SU-DHL-6 (cell line): Measurements from ENCODE around the gene DYNC1I2.

ENCODE experiments used
- H2AFZ ChIP-seq: fragments of 200-600 bp; sonication (generic); 2 replicates; pipeline ENCODE4 v1.6.1; 2014; ENCODE audit warnings: low read depth, mild to moderate bottlenecking, moderate library complexity, mixed read lengths, antibody characterized with exemption, low read length; ENCODE audit not compliant: severe bottlenecking
- H3F3A ChIP-seq: fragments of 200-600 bp; shearing (Covaris generic); 2 replicates; pipeline ENCODE4 v1.6.0; 2016; ENCODE audit warnings: antibody characterized with exemption, mild to moderate bottlenecking; ENCODE audit not compliant: insufficient read depth
- H3K27ac ChIP-seq: fragments of 200-600 bp; sonication (generic); 2 replicates; pipeline ENCODE4 v1.5.1; 2016; ENCODE audit warnings: low read depth, mild to moderate bottlenecking, low read length, moderate library complexity, mixed read lengths
- H3K27me3 ChIP-seq: fragments of 200-600 bp; sonication (generic), shearing (Covaris generic); 2 replicates; pipeline ENCODE4 v1.6.0; 2014; ENCODE audit warnings: mild to moderate bottlenecking, low read length
- H3K36me3 ChIP-seq: fragments of 200-600 bp; sonication (generic); 2 replicates; pipeline ENCODE4 v1.6.1; 2014; ENCODE audit warnings: mild to moderate bottlenecking, low read length, mixed read lengths
- H3K4me2 ChIP-seq: fragments of 300-600, 200-600 bp; shearing (Covaris generic), sonication (generic); 2 replicates; pipeline ENCODE4 v1.6.0; 2014; ENCODE audit warnings: low read length, low read depth, mild to moderate bottlenecking; ENCODE audit not compliant: poor library complexity, severe bottlenecking
- H3K4me3 ChIP-seq: fragments of 200-600 bp; sonication (generic); 2 replicates; pipeline ENCODE4 v1.5.1; 2014; ENCODE audit warnings: antibody characterized with exemption, low read length, mild to moderate bottlenecking, mixed read lengths; ENCODE audit not compliant: insufficient read depth, poor library complexity, severe bottlenecking
- H3K79me2 ChIP-seq: fragments of 200-600 bp; sonication (generic); 2 replicates; pipeline ENCODE4 v1.6.1; 2014; ENCODE audit warnings: mild to moderate bottlenecking, low read length, moderate library complexity; ENCODE audit not compliant: insufficient read depth
- H3K9ac ChIP-seq: fragments of 200-600 bp; sonication (generic); 2 replicates; pipeline ENCODE4 v1.7.0; 2014; ENCODE audit warnings: mild to moderate bottlenecking, low read length
- H3K9me2 ChIP-seq: fragments of 200-600 bp; sonication (generic); replicated peaks from 2 replicates; pipeline ENCODE4 v1.6.1; 2014; ENCODE audit warnings: low read length; ENCODE audit not compliant: insufficient read depth
- H3K9me3 ChIP-seq: fragments of 200-600 bp; sonication (generic); 2 replicates; pipeline ENCODE4 v1.6.1; 2014; ENCODE audit warnings: low read length, mixed read lengths; ENCODE audit not compliant: insufficient read depth
- H4K20me1 ChIP-seq: fragments of 200-600 bp; sonication (generic); 2 replicates; pipeline ENCODE4 v1.6.1; 2014; ENCODE audit warnings: low read depth, mild to moderate bottlenecking, antibody characterized with exemption, low read length, moderate library complexity, mixed read lengths
- CTCF ChIP-seq: fragments of 200-600 bp; sonication (generic); IDR thresholded peaks from one replicate; pipeline ENCODE4 v1.5.1; 2017; ENCODE audit warnings: antibody characterized with exemption, mild to moderate bottlenecking, low read length, moderate library complexity; ENCODE audit not compliant: insufficient read depth, poor library complexity, severe bottlenecking
- EZH2phosphoT487 ChIP-seq: fragments of 200-600 bp; sonication (generic), shearing (Covaris generic); conservative IDR thresholded peaks from 2 replicates; pipeline ENCODE4 v1.6.1; 2018; ENCODE audit warnings: mild to moderate bottlenecking, antibody characterized with exemption, low read length, moderate library complexity, mixed read lengths

The DYNC1I2 gene

DNA sequence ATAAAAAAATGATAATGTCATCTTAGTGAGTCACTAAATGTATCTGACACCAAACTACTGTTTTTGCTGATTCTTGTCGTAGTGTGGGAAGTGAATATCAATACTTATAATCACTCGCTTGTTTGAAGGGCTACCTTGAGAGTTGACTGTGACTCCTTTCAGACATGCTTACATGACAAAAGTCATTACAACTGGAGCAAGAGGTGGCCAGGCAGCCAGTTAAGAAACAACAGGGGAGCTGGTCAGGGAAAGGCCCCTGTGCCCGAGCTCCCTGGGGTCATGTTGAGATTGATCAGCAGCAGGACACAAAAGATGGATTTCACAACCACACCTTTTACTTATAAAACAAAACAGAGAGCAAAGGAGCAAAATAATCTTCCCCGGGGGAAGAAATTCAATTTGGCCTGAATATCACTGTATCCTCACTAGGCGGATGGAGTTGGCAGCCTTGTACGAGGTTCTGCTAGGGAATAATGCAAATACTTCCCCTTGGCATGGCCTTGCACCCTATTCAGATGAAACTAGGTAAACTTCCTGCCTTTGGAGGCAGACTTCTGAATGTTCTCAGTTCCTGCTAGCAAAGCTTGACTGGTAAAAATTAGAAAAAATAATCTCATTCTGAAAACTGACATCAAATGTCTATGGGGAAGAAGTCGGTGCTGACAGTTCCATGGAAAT lies 101.2 kb downstream of the DYNC1I2 start:
- Histone ChIP-seq H3F3A (no peaks in the 10 kb centered on the region), H3K4me3 (no peak overlapping the region), H4K20me1 (no peaks in the 10 kb centered on the region), H3K27ac (no peak overlapping the region), H3K9me2 (no peaks in the 10 kb centered on the region), H3K36me3 (peaks cover 46% of the 10 kb centered on the region; the same call in 1 of the 2 replicates), H3K9ac (no peak overlapping the region), H3K27me3 (no peaks in the 10 kb centered on the region), H3K4me2 (no peak overlapping the region), H3K79me2 (no peaks in the 10 kb centered on the region), H3K9me3 (no peaks in the 10 kb centered on the region), H2AFZ (no peak overlapping the region)
- TF ChIP-seq EZH2phosphoT487 (no peak), CTCF (no peak)

DNA sequence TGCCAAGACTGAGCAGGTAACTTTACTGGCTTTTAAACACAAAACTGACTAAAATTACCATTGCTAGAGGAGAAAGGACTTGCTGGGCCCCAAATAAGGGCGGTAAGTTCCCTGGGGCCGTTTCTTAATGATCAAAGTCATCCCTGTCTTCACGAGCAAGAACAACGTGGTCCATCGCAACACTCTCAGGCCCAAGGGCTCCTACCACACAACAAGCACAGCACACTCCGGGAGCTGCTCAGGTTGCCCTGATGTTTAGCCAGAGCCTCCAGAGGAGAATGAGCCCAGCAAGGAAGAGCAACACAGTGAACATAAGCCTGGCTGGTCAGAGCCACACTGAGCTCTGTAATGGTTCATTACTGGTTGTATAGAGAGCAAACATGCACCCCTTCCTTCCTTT lies 102.7 kb downstream of the DYNC1I2 start:
- peaks cover 32% of the 10 kb centered on the region; the same call in 1 of the 2 replicates for H3K36me3 ChIP-seq
- H3K27me3 ChIP-seq, result no peaks in the 10 kb centered on the region

DNA sequence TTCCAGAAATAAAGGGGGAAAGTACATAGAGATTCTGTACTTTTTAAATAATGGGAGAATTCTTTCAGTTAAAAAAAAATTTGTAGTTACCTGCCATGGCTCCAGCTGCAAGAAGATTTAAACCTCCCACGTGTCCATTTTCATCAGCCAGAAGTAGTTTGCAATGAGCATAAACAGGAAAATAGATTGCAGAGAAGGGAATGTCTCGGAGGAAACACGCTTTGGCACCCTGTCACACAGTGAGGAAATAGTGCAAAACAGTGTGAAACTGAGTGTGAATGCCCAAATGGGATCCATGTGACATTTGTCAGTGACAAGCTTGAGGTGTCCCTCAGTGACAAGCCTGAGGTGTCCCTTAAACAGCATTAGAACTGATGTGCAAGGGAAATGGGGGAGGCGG lies 104.1 kb downstream of the DYNC1I2 start:
- H3K9ac ChIP-seq, result no peak overlapping the region
- no peaks in the 10 kb centered on the region for H3K27me3 ChIP-seq
- no peaks in the 10 kb centered on the region for H3K9me2 ChIP-seq
- H3K27ac ChIP-seq, result no peak overlapping the region
- no peak overlapping the region for H3K4me3 ChIP-seq
- H3F3A ChIP-seq, result no peaks in the 10 kb centered on the region
- no peak overlapping the region for H2AFZ ChIP-seq
- peaks cover 24% of the 10 kb centered on the region; the same call in 1 of the 2 replicates for H3K36me3 ChIP-seq
- no peaks in the 10 kb centered on the region for H3K79me2 ChIP-seq
- no peaks in the 10 kb centered on the region for H3K9me3 ChIP-seq
- H4K20me1 ChIP-seq, result no peaks in the 10 kb centered on the region
- no peak for TF ChIP-seq EZH2phosphoT487
- no peak for TF ChIP-seq CTCF
- H3K4me2 ChIP-seq, result no peak overlapping the region

More for the DNA sequence above, 102.7 kb downstream of the DYNC1I2 start:
- no peaks in the 10 kb centered on the region for H3K79me2 ChIP-seq
- TF ChIP-seq EZH2phosphoT487, result no peak
- no peak for TF ChIP-seq CTCF
- no peak overlapping the region for H3K27ac ChIP-seq
- H3K9me2 ChIP-seq, result no peaks in the 10 kb centered on the region
- H3K4me2 ChIP-seq, result no peak overlapping the region
- H3K4me3 ChIP-seq, result no peak overlapping the region
- no peak overlapping the region for H2AFZ ChIP-seq
- no peaks in the 10 kb centered on the region for H3F3A ChIP-seq
- no peaks in the 10 kb centered on the region for H4K20me1 ChIP-seq
- no peaks in the 10 kb centered on the region for H3K9me3 ChIP-seq
- no peak overlapping the region for H3K9ac ChIP-seq
